HG03064 (cell line): ENCODE measurements around the gene SYT1.

Experiments used
- ATAC-seq: cut with Tn5 transposase; IDR thresholded peaks from one replicate; pipeline ENCODE4 v1.9.1; 2021; ENCODE audit warnings: low read depth; ENCODE audit not compliant: unreplicated experiment

The SYT1 gene

DNA sequence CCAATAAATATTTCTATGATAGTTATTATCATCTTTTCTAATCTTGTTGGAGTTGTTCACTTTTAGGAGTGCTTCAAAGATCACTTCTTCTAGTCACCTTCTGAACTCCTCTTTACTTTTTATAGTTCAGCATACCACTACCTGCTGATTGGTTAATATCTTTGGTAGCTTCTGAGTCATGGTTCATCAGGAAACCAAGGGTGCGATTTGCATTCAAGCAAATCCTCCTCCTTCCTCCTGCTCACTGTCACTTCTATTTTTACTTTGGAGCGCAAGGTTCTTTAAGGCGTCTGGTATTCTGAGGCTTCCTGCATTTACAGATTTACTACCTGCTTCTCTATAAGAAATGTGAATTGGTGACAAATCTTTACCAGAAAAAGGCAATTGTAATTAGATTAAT, 24.0 kb downstream of the SYT1 start:
- no peak for ATAC-seq

GRCh38 chr12:78891646-78892353, 27.2 kb downstream of the SYT1 start:
- ATAC-seq: no peak

DNA sequence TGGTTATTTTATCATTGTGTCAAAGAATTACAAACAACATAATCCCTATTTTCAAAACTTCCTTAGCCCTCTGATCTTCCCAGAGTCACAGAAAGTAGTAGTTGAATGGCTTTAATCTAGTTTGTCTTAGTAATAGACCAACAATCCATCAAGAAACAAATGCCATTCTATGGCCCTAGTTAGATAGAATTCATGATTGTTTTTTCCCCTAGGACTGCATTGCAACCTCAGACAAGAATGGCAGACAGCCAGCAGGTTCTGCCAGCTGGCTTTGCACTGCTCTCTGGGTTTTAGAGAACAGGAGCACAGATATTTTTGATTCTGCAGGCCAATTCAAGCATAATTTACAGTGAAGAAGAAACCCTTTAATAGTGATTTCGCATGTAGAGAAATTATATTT, 33.8 kb downstream of the SYT1 start:
- ATAC-seq: no peak

DNA sequence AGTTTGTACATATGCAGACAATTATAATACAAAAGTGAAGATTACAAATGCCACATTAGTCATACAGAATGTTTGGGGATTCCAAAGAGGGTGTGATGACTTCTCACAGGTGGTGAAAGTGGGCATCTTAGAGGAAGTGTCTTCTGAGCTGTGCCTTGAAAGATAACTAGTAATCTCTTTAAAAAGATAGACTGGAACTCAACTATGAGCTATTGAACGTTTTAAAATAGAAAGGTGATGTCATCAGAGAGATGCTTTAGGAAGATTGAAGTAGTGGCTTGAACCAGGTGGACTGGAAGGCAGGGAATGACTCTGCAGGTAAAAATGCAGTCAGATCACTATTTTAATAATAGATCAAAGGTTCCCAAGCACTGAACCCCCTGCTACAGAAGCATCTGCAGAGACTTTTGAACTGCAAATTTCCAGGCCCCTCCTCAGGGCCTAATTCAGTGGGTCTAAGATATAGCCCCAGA, 50.3 kb downstream of the SYT1 start:
- no peak for ATAC-seq

DNA sequence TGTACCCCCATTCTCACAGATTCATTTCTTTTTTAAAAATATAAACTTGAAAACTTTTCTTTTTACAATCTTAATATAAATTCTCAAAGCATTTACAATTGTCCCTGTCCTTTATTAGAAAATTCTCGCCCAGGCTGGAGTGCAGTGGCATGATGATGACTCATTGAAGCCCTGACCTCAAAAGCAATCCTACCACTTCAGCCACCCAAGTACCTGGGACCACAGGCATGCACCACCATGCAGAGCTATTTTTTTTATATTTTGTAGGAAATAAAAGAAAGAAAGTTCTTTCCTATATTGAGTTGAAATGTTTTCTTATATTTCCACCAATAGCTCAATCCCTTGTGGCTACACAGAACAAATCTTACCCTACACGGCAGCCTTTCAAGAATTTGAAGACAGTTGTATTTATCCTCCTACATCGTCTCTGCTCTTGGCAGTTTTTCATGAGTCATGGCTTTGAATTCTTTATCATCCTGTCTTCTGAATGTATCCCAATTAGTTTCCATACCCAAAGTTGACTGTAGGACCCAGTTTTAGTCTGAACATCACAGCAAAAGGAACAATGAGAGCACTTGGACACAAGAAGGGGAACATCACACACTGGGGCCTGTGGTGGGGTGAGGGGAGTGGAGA, 52.4 kb downstream of the SYT1 start:
- no peak for ATAC-seq

DNA sequence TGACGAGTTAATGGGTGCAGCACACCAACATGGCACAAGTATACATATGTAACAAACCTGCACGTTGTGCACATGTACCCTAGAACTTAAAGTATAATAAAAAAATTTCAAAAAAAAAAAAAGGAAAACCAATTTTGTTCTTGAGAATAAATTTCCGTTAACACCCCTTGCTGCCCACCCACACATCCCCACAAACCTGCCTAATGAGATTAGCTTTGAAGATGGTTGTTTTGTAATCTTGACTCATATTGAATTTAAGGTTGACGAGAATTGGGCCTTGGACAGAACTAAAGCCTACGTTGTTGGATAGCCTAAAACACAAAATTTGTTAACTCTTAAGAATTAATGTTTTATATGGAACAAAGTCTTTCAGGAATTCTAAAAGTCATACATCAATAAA, 52.9 kb downstream of the SYT1 start:
- no peak for ATAC-seq

DNA sequence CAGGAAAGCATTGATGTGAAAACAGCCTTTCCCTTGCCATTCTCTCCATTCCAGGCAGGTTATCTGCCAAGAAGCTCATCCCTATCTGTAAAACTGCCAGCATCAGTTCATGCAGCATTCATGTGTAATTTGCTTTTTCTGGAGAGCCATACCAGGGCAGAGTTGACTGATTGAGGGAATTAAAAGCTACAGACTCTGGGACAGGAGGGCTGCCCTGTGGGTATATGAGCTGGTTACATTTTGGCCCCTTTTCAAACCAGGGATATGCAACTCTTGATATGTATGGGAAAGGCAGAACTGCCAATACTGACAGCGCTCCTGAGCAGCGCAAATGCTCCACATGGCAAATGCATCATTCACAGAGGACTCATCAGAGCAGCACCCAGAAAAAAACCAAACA, 53.7 kb downstream of the SYT1 start:
- ATAC-seq: no peak

GRCh38 chr12:78928200-78929074, 63.9 kb downstream of the SYT1 start:
- no peak for ATAC-seq

DNA sequence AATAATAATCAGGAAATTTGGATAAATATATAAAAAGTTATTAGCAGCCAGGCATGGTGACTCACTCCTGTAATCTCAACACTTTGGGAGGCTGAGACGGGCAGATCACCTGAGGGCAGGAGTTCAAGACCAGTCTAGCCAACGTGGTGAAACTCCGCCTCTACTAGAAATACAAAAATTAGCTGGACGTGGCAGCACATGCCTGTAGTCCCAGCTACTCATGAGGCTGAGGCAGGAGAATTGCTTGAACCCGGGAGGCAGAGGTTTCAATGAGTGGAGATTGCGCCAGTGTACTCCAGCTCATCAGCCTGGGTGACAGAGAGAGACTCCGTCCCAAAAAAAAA, 64.5 kb downstream of the SYT1 start:
- no peak for ATAC-seq

DNA sequence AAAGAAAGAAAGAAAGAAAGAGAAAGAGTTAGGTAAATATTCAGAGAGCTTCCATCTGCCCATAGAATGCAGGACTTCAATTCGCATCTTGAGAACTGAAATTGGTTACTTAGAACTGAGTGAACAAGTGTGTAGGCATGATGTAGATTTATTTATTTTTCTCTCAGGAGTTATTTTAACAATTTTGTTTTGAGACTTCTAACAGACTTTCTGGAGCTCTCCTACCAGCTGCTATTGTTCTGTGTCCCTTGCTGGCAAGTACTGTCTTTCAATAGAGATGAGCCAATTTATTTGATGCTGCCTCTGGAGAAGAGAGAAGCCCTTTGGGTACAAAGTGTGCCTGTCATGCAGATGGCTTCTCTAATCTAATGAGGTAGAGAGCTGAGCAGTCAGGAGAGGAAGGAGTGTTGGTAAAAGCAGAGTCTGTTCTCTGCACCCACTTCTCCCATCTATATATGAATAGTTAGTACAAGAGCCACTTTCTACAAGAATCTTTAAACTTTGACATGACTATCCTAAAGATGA, 67.0 kb downstream of the SYT1 start:
- no peak for ATAC-seq

DNA sequence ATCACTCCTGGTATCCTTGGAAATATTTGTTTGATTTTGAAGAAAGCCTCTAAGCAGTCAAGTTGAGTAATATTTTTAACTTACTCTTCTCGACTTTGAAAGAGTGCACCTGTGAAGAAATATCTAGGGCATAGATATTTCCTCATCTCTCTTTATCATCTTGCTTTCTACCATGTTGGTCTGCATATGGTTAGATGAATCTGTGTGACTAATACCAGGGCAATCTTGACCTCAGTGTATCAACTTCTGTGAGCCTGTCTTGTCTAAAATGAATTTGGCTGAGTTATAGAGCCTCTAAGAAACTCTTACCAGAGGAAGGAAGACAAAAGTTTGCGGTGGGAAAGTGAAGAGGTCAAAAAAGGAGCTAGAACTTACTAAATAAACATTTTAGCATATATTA, 68.4 kb downstream of the SYT1 start:
- ATAC-seq: no peak

DNA sequence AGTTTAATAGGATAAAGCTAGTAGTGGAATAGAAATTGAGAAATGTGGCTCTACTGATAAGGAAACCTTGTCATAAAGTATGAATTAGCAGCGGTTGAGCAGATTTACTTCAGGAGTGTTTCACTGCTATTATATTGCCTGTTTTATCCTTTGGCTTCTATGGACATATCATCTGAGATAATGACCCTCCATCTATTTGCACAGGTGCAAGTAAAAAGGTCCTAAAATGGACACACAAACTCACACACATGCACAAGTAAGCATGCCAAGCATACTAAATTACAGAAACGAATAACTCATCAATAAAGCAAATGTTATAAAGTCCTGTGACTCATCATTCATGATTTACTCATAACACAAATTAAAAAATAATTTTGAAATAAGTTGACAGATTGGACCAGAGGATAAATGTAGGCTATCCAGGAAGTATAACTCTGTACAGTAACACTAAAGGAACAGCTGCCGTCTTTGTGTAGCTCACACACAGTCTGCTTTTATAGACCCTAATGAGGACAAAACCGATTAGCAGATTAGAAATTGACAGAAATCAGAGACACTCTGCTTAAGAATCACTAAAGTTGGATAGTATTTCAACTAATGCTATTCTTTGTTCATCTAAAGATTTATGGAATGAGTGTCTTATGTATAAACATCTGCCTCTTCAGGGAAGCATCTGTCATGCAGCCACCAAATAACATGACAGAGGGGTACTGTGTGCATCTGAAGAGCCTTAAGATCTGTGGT, 73.9 kb downstream of the SYT1 start:
- ATAC-seq: no peak

GRCh38 chr12:78949532-78949931, 85.0 kb downstream of the SYT1 start:
- no peak for ATAC-seq

DNA sequence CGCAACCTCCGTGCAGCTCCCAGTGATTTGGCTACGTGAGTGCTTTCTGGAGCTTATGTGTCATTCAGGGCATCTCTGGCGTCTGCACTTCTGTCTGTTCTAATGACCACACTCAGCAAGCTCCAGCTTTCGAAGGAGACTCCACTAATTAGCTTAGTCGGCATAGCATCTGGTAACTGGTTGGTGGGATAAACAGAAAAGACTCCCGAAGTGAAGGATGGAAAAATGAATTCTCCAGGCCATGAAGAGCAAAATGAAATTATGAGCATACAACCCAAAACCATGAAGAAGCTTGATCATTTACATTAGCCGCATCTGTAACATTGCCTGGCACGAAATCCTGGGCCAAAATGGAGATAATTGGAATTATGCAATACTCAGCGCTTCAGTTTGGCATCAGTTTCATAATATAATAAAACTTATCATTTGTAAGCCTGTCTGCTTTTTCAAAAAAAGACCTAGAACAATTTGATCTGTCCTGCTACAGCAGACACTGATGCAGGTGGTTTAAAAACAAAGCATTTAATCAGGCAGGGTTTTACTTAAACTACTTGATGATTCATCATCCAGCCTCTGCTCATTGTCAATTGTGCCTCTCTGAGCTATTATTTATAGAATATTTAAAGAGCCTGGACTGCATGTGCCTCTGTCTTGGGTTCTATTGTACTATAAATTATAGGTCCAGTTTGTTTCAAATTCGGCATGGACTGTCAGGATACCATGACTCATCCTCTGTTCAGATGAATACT, 87.4 kb downstream of the SYT1 start:
- no peak for ATAC-seq

DNA sequence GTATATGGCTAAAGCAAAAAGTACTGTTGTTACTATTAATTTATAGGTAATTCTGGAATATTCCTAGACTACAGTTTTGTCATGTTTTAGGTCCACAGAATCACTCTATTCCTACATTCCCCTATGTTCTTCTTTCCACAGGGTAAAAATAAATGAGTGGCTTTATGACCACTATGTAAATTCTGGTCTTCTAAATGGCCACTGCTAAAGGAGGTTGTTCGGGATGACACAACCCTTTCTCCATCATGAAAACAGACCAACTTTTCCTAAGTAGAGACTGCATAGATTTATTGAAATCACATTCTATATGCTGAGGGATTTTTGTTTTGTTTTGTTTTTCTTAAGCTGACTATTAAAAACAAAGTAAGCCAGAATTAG, 88.0 kb downstream of the SYT1 start:
- no peak for ATAC-seq

GRCh38 chr12:78958941-78959340, 94.4 kb downstream of the SYT1 start:
- ATAC-seq: no peak

GRCh38 chr12:78959556-78959955, 95.0 kb downstream of the SYT1 start:
- no peak for ATAC-seq

- ATAC-seq: no peak
These were observed 96.6 kb downstream of the SYT1 start for GRCh38 chr12:78961171-78961570.

- no peak for ATAC-seq
These were observed 99.1 kb downstream of the SYT1 start for GRCh38 chr12:78963439-78964227.
